GM19372 (cell line): ENCODE results near the gene TBC1D9.

Experiments
- ATAC-seq: cut with Tn5 transposase; IDR thresholded peaks from one replicate; pipeline ENCODE4 v1.9.1; 2021; ENCODE audit warnings: mild to moderate bottlenecking, low read depth, moderate library complexity; ENCODE audit not compliant: unreplicated experiment

Gene TBC1D9

GRCh38 chr4:140628016-140628415, 128.2 kb downstream of the TBC1D9 start:
- ATAC-seq = no peak

GRCh38 chr4:140626661-140627376, 129.4 kb downstream of the TBC1D9 start:
- ATAC-seq = no peak

- ATAC-seq = no peak
Observed at GRCh38 chr4:140622333-140622958, 133.7 kb downstream of the TBC1D9 start.

- no peak for ATAC-seq
Observed at GRCh38 chr4:140621161-140621560, 135.0 kb downstream of the TBC1D9 start.

GRCh38 chr4:140617499-140618248, 138.5 kb downstream of the TBC1D9 start:
- ATAC-seq = no peak

- ATAC-seq = no peak
Observed at GRCh38 chr4:140615451-140615850, 140.7 kb downstream of the TBC1D9 start.

- no peak for ATAC-seq
Observed at GRCh38 chr4:140612357-140612756, 143.8 kb downstream of the TBC1D9 start.

- ATAC-seq = no peak
Observed at GRCh38 chr4:140611854-140612253, 144.3 kb downstream of the TBC1D9 start.

- ATAC-seq = peak; percentile 83
Observed at GRCh38 chr4:140609548-140610425, 146.4 kb downstream of the TBC1D9 start.

- ATAC-seq = no peak
Observed at GRCh38 chr4:140607852-140608251, 148.3 kb downstream of the TBC1D9 start.

GRCh38 chr4:140604544-140604943, 151.6 kb downstream of the TBC1D9 start:
- no peak for ATAC-seq

GRCh38 chr4:140603286-140603685, 152.9 kb downstream of the TBC1D9 start:
- no peak for ATAC-seq

- ATAC-seq = no peak
Observed at GRCh38 chr4:140602714-140603113, 153.5 kb downstream of the TBC1D9 start.

GRCh38 chr4:140600408-140600807, 155.8 kb downstream of the TBC1D9 start:
- no peak for ATAC-seq

GRCh38 chr4:140595065-140595464, 161.1 kb downstream of the TBC1D9 start:
- ATAC-seq = no peak

GRCh38 chr4:140584439-140584838, 171.7 kb downstream of the TBC1D9 start:
- no peak for ATAC-seq

GRCh38 chr4:140581078-140581477, 175.1 kb downstream of the TBC1D9 start:
- no peak for ATAC-seq

GRCh38 chr4:140579278-140579677, 176.9 kb downstream of the TBC1D9 start:
- ATAC-seq = no peak

- ATAC-seq = no peak
Observed at GRCh38 chr4:140575489-140575888, 180.7 kb downstream of the TBC1D9 start.

GRCh38 chr4:140571620-140572019, 184.6 kb downstream of the TBC1D9 start:
- no peak for ATAC-seq
